ENCODE results near the gene FREY1. TPM values are rescaled to one million over a fixed set of nuclear protein-coding genes. Genes with fewer than 3 reads are reported as not detected.

Gene FREY1
- under 1 TPM in 1 of 2 donors, not detected in 1; 0.57 TPM for total RNA-seq
- long read RNA-seq, donor 1, result 0 reads
- long read RNA-seq, donor 2, result 0 reads

- DNase-seq (ENCODE audit: low spot score), result no peak
- intact Hi-C loops (cut with DNase I), result no loop called here
Observed at GRCh38 chr11:45906965-45907611, at the start of gene FREY1. TSS of gene FREY1 (minus strand) at chr11:45907271. CDS start at chr11:45907245, 26 bp downstream.

GRCh38 chr11:45949992-45950407 lies 42.9 kb upstream of the FREY1 start:
- no peak for DNase-seq (ENCODE audit: low spot score)

GRCh38 chr11:45948356-45948755 lies 41.3 kb upstream of the FREY1 start:
- intact Hi-C loops (cut with DNase I), result no loop called here
- no peak for DNase-seq (ENCODE audit: low spot score)

More at GRCh38 chr11:45949992-45950407, 42.9 kb upstream of the FREY1 start:
- intact Hi-C loops (cut with DNase I), result no loop called here

GRCh38 chr11:45947885-45948284 lies 40.8 kb upstream of the FREY1 start:
- intact Hi-C loops (cut with DNase I), result no loop called here
- DNase-seq (ENCODE audit: low spot score), result no peak

GRCh38 chr11:45945397-45945999 lies 38.4 kb upstream of the FREY1 start:
- intact Hi-C loops (cut with DNase I), result no loop called here
- DNase-seq (ENCODE audit: low spot score), result no peak

- DNase-seq (ENCODE audit: low spot score), result no peak
- intact Hi-C loops (cut with DNase I), result no loop called here
Observed at GRCh38 chr11:45942381-45942780, 35.3 kb upstream of the FREY1 start.

GRCh38 chr11:45941285-45941684 lies 34.2 kb upstream of the FREY1 start:
- no peak for DNase-seq (ENCODE audit: low spot score)
- intact Hi-C loops (cut with DNase I), result no loop called here

GRCh38 chr11:45939836-45940235 lies 32.8 kb upstream of the FREY1 start:
- no peak for DNase-seq (ENCODE audit: low spot score)
- intact Hi-C loops (cut with DNase I), result loop anchor here in 1 of 2 donors (10.0 kb wide), 1 partner anchor 65 kb away; no protein-coding TSS in a partner anchor

- intact Hi-C loops (cut with DNase I), result loop anchor here in 1 of 2 donors (10.0 kb wide), 1 partner anchor 63 kb away; no protein-coding TSS in a partner anchor
- no peak for DNase-seq (ENCODE audit: low spot score)
Observed at GRCh38 chr11:45937916-45938315, 30.8 kb upstream of the FREY1 start.

GRCh38 chr11:45936511-45937054 lies 29.5 kb upstream of the FREY1 start:
- intact Hi-C loops (cut with DNase I), result loop anchor here in 1 of 2 donors (10.0 kb wide), 1 partner anchor 62 kb away; no protein-coding TSS in a partner anchor
- DNase-seq (ENCODE audit: low spot score), result peak; percentile 42

- DNase-seq (ENCODE audit: low spot score), result no peak
- intact Hi-C loops (cut with DNase I), result loop anchor here in 1 of 2 donors (10.0 kb wide), 1 partner anchor 61 kb away; no protein-coding TSS in a partner anchor
Observed at GRCh38 chr11:45935349-45936064, 28.4 kb upstream of the FREY1 start.

GRCh38 chr11:45934580-45935318 lies 27.7 kb upstream of the FREY1 start:
- intact Hi-C loops (cut with DNase I), result loop anchor here in 1 of 2 donors (10.0 kb wide), 1 partner anchor 60 kb away; no protein-coding TSS in a partner anchor
- no peak for DNase-seq (ENCODE audit: low spot score)

- peak; percentile 72 for DNase-seq (ENCODE audit: low spot score)
- intact Hi-C loops (cut with DNase I), result loop anchor here in 1 of 2 donors (10.0 kb wide), 1 partner anchor 59 kb away; no protein-coding TSS in a partner anchor
Observed at GRCh38 chr11:45933846-45934579, 26.9 kb upstream of the FREY1 start.

GRCh38 chr11:45933131-45933831 lies 26.2 kb upstream of the FREY1 start:
- intact Hi-C loops (cut with DNase I), result loop anchor here in 1 of 2 donors (10.0 kb wide), 1 partner anchor 58 kb away; no protein-coding TSS in a partner anchor
- DNase-seq (ENCODE audit: low spot score), result peak; percentile 71

GRCh38 chr11:45932217-45932616 lies 25.1 kb upstream of the FREY1 start:
- intact Hi-C loops (cut with DNase I), result loop anchor here in 1 of 2 donors (10.0 kb wide), 1 partner anchor 57 kb away; no protein-coding TSS in a partner anchor
- no peak for DNase-seq (ENCODE audit: low spot score)

GRCh38 chr11:45931739-45932138 lies 24.7 kb upstream of the FREY1 start:
- DNase-seq (ENCODE audit: low spot score), result peak; percentile 59
- intact Hi-C loops (cut with DNase I), result loop anchor here in 1 of 2 donors (10.0 kb wide), 1 partner anchor 57 kb away; no protein-coding TSS in a partner anchor

GRCh38 chr11:45930951-45931570 lies 24.0 kb upstream of the FREY1 start:
- peak; percentile 37 for DNase-seq (ENCODE audit: low spot score)
- intact Hi-C loops (cut with DNase I), result loop anchor here in 1 of 2 donors (10.0 kb wide), 1 partner anchor 56 kb away; no protein-coding TSS in a partner anchor

Data from posterior vena cava (tissue), 2 donors.